CD14-positive monocyte (primary cell): ENCODE results near the gene NUP210. TPM values are rescaled to one million over a fixed set of nuclear protein-coding genes. Genes with fewer than 3 reads are reported as not detected.

ENCODE experiments used
- DNase-seq, 3 donors: peaks; one replicate each; pipeline ENCODE4 v3.0.0-alpha.2; 2011 to 2022
- H2AFZ ChIP-seq: 2 replicates; pipeline ENCODE4 v1.6.0; 2012; ENCODE audit warnings: mild to moderate bottlenecking, low read depth, low read length, inconsistent platforms; ENCODE audit not compliant: insufficient read depth, poor library complexity, severe bottlenecking
- H3K27ac ChIP-seq, 2 donors: 1 replicate in 1 of 2; 2 replicates in 1 of 2; pipeline ENCODE4 v1.5.1; 2012 to 2013; ENCODE audit warnings: low read length in 2 of 2, control low read depth in 1 of 2, inconsistent platforms in 1 of 2, low read depth in 1 of 2, mild to moderate bottlenecking in 1 of 2
- H3K27me3 ChIP-seq, 2 donors: one replicate each; pipeline versions ENCODE4 v1.6.0 to v1.6.1; 2011 to 2013; ENCODE audit warnings: low read length in 2 of 2; ENCODE audit not compliant: control insufficient read depth in 2 of 2, insufficient read depth in 2 of 2
- H3K36me3 ChIP-seq, 2 donors: replicated peaks in 1 of 2; 1 replicate in 1 of 2; 2 replicates in 1 of 2; pipeline versions ENCODE4 v1.5.1 to v1.6.1; 2012 to 2013; ENCODE audit warnings: low read length in 2 of 2, control low read depth in 1 of 2, inconsistent platforms in 1 of 2, mild to moderate bottlenecking in 1 of 2; ENCODE audit not compliant: insufficient read depth in 2 of 2, control insufficient read depth in 1 of 2
- H3K4me1 ChIP-seq, 2 donors: 1 replicate in 1 of 2; 2 replicates in 1 of 2; pipeline versions ENCODE4 v1.5.1 to v1.6.1; 2012 to 2013; ENCODE audit warnings: low read length in 2 of 2, control low read depth in 1 of 2, inconsistent platforms in 1 of 2, mild to moderate bottlenecking in 1 of 2, moderate library complexity in 1 of 2; ENCODE audit not compliant: insufficient read depth in 2 of 2, control insufficient read depth in 1 of 2
- H3K4me2 ChIP-seq: replicated peaks from 2 replicates; pipeline ENCODE3; 2012; ENCODE audit warnings: low read length, moderate library complexity, mild to moderate bottlenecking; ENCODE audit not compliant: poor library complexity, severe bottlenecking; ENCODE audit errors: extremely low read depth
- H3K4me3 ChIP-seq, 3 experiments: fragments of 200-600 bp in 1 of 3; sonication (generic) in 1 of 3; replicated peaks in 1 of 3; 1 replicate in 2 of 3; 2 replicates in 1 of 3; pipeline ENCODE4 v1.5.1; 2011 to 2013; ENCODE audit warnings: low read length in 3 of 3, mild to moderate bottlenecking in 3 of 3, control low read depth in 2 of 3, low read depth in 2 of 3, inconsistent platforms in 1 of 3, moderate library complexity in 1 of 3
- H3K79me2 ChIP-seq: 2 replicates; pipeline ENCODE4 v1.6.0; 2012; ENCODE audit warnings: mild to moderate bottlenecking, control low read depth, inconsistent platforms, low read length, moderate library complexity; ENCODE audit not compliant: insufficient read depth
- H3K9ac ChIP-seq: 2 replicates; pipeline ENCODE4 v1.6.0; 2017; ENCODE audit warnings: low read length, mild to moderate bottlenecking; ENCODE audit not compliant: insufficient read depth, poor library complexity, severe bottlenecking
- H3K9me3 ChIP-seq, 2 donors: replicated peaks in 1 of 2; 1 replicate in 1 of 2; 2 replicates in 1 of 2; pipeline versions ENCODE4 v1.5.1 to v1.6.1; 2012 to 2013; ENCODE audit warnings: low read length in 2 of 2, control low read depth in 1 of 2; ENCODE audit not compliant: control insufficient read depth in 1 of 2, insufficient read depth in 1 of 2
- H4K20me1 ChIP-seq: 2 replicates; pipeline ENCODE4 v1.6.0; 2012; ENCODE audit warnings: mild to moderate bottlenecking, low read length, control low read depth, moderate library complexity; ENCODE audit not compliant: insufficient read depth
- H3K27ac Mint-ChIP-seq, 7 donors: one replicate each; pipeline ENCODE4 v1.8.0; 2020; ENCODE audit warnings: mild to moderate bottlenecking in 7 of 7, mixed read lengths in 7 of 7, moderate library complexity in 6 of 7, inconsistent platforms in 2 of 7
- H3K27me3 Mint-ChIP-seq, 3 donors: one replicate each; pipeline ENCODE4 v1.8.0; 2021 to 2022; ENCODE audit warnings: low read depth in 3 of 3, mild to moderate bottlenecking in 3 of 3, mixed read lengths in 3 of 3, moderate library complexity in 3 of 3, inconsistent platforms in 1 of 3
- H3K36me3 Mint-ChIP-seq, 2 donors: one replicate each; pipeline ENCODE4 v1.8.0; 2020; ENCODE audit warnings: mixed read lengths in 2 of 2, inconsistent platforms in 1 of 2, mild to moderate bottlenecking in 1 of 2
- H3K4me1 Mint-ChIP-seq: one replicate; pipeline ENCODE4 v1.8.0; 2020; ENCODE audit warnings: mild to moderate bottlenecking, mixed read lengths
- H3K4me3 Mint-ChIP-seq, 2 donors: one replicate each; pipeline ENCODE4 v1.8.0; 2020; ENCODE audit warnings: mild to moderate bottlenecking in 2 of 2, mixed read lengths in 2 of 2, moderate library complexity in 1 of 2
- H3K9me3 Mint-ChIP-seq, 7 donors: one replicate each; pipeline ENCODE4 v1.8.0; 2020 to 2022; ENCODE audit warnings: mixed read lengths in 7 of 7, mild to moderate bottlenecking in 6 of 7, moderate library complexity in 6 of 7, inconsistent platforms in 2 of 7
- CTCF ChIP-seq: fragments of 200-600 bp; IDR thresholded peaks from one replicate; pipeline ENCODE4 v1.8.0; 2022; ENCODE audit warnings: antibody characterized with exemption, mild to moderate bottlenecking
- WGBS: methylation state at CpG from one replicate; pipeline ENCODE4 v1.1.5; 2013; ENCODE audit warnings: missing lambda C conversion rate; ENCODE audit not compliant: insufficient coverage; 5-methylcytosine and 5-hydroxymethylcytosine counted together
- intact Hi-C, 2 donors: fragments of 100-400 bp; cut with micrococcal nuclease; formaldehyde crosslinking; loops; one replicate each; pipeline versions ENCODE4 v1.15.0 to v1.15.1; 2023
- polyA plus RNA-seq, 3 donors: library from polyadenylated mRNA; depleted of rRNA in 1 of 3; unstranded in 2 of 3; stranded (reverse) in 1 of 3; fragments of 300-500 nt in 2 of 3; fragments of >200 nt in 1 of 3; fragmentation: Illumina TruSeq in 2 of 3; gene quantifications; 1 replicate in 2 of 3; 2 replicates in 1 of 3; pipeline ENCODE4 v1.2.3, GENCODE V29; 2012 to 2021

The NUP210 gene
- polyA plus RNA-seq, 3 donors: 7.9 to 43.5 (median 13.0) TPM

GRCh38 chr3:13465236-13465873 is 45.2 kb upstream of the NUP210 start:
- H3K9ac ChIP-seq: no peak overlapping the region
- no peaks in the 10 kb centered on the region for H3K27me3 ChIP-seq
- H3K4me2 ChIP-seq: no peak overlapping the region
- no peak overlapping the region for H3K4me3 ChIP-seq
- 73% methylated on average over 2 of the region's 4 CpGs for WGBS
- DNase-seq: no peak
- H3K79me2 ChIP-seq: no peaks in the 10 kb centered on the region
- no peak overlapping the region for H3K27ac Mint-ChIP-seq
- H3K4me3 Mint-ChIP-seq: no peak overlapping the region
- H3K27ac ChIP-seq: no peak overlapping the region
- H3K4me1 ChIP-seq: no peaks in the 10 kb centered on the region
- peaks cover 0 to 8% (median 0%) of the 10 kb centered on the region in 7 donors for H3K9me3 Mint-ChIP-seq
- H4K20me1 ChIP-seq: no peaks in the 10 kb centered on the region
- peaks cover 3 to 19% (median 14%) of the 10 kb centered on the region in 3 donors for H3K27me3 Mint-ChIP-seq
- TF ChIP-seq CTCF: no peak
- intact Hi-C loops: loop anchor here in 1 of 2 donors (10.0 kb wide), 1 partner anchor 371 kb away; no protein-coding TSS in a partner anchor
- H3K4me1 Mint-ChIP-seq: no peaks in the 10 kb centered on the region
- no peak overlapping the region for H2AFZ ChIP-seq
- H3K36me3 ChIP-seq: no peaks in the 10 kb centered on the region
- H3K9me3 ChIP-seq: no peaks in the 10 kb centered on the region
- H3K36me3 Mint-ChIP-seq: no peaks in the 10 kb centered on the region

GRCh38 chr3:13463618-13464400 is 43.7 kb upstream of the NUP210 start:
- H3K36me3 Mint-ChIP-seq: no peaks in the 10 kb centered on the region
- intact Hi-C loops: loop anchor here (5.0 to 10.0 kb wide), 2 partner anchors 369 to 372 kb away; no protein-coding TSS in a partner anchor
- WGBS: 93% methylated on average over 9 of the region's 11 CpGs
- Histone ChIP-seq H3K9ac (no peak overlapping the region), H3K27me3 (no peaks in the 10 kb centered on the region), H3K79me2 (no peaks in the 10 kb centered on the region), H3K27ac (no peak overlapping the region), H3K9me3 (no peaks in the 10 kb centered on the region), H2AFZ (no peak overlapping the region), H3K4me1 (no peaks in the 10 kb centered on the region), H3K36me3 (no peaks in the 10 kb centered on the region), H3K4me3 (no peak overlapping the region), H3K4me2 (no peak overlapping the region), H4K20me1 (no peaks in the 10 kb centered on the region)
- H3K27ac Mint-ChIP-seq: no peak overlapping the region
- DNase-seq: no peak
- no peak overlapping the region for H3K4me3 Mint-ChIP-seq
- H3K4me1 Mint-ChIP-seq: no peaks in the 10 kb centered on the region
- H3K9me3 Mint-ChIP-seq: peaks cover 0 to 9% (median 0%) of the 10 kb centered on the region in 7 donors
- no peak for TF ChIP-seq CTCF
- H3K27me3 Mint-ChIP-seq: peaks cover 4 to 15% (median 11%) of the 10 kb centered on the region in 3 donors
